Ectodermal cell (in vitro differentiated cells): Measurements from ENCODE around the gene TNRC6A.
"Not testable (repeated sequence)": the region's sequence is repeated elsewhere in the genome, so short reads cannot be mapped to it uniquely, and the experiment has no call there.

Source experiments
- H3K27ac ChIP-seq: 2 replicates; pipeline ENCODE4 v1.7.0; 2013; ENCODE audit warnings: mild to moderate bottlenecking, low read depth, low read length; ENCODE audit not compliant: insufficient read depth, poor library complexity, severe bottlenecking
- H3K27me3 ChIP-seq: 2 replicates; pipeline ENCODE4 v1.7.0; 2013; ENCODE audit warnings: mild to moderate bottlenecking, low read length; ENCODE audit not compliant: insufficient read depth, control insufficient read depth, poor library complexity, severe bottlenecking
- H3K36me3 ChIP-seq: one replicate; pipeline ENCODE4 v1.7.0; 2013; ENCODE audit warnings: low read length; ENCODE audit not compliant: control insufficient read depth, insufficient read depth
- H3K4me1 ChIP-seq: one replicate; pipeline ENCODE4 v1.7.0; 2013; ENCODE audit warnings: low read length; ENCODE audit not compliant: control insufficient read depth, insufficient read depth
- H3K4me3 ChIP-seq: 2 replicates; pipeline ENCODE4 v1.7.0; 2013; ENCODE audit warnings: low read depth, low read length, control low read depth; ENCODE audit not compliant: insufficient read depth
- H3K9me3 ChIP-seq: 2 replicates; pipeline ENCODE4 v1.7.0; 2013; ENCODE audit warnings: mild to moderate bottlenecking, low read length, moderate library complexity; ENCODE audit not compliant: control insufficient read depth
- WGBS, 2 experiments: methylation state at CpG; one replicate each; pipeline ENCODE4 v1.1.7; 2013; ENCODE audit warnings: missing lambda C conversion rate in 2 of 2; 5-methylcytosine and 5-hydroxymethylcytosine counted together

TNRC6A gene

GRCh38 chr16:24838554-24839266 lies 109.3 kb downstream of the TNRC6A start:
- no peaks in the 10 kb centered on the region for H3K9me3 ChIP-seq
- no peak overlapping the region for H3K27ac ChIP-seq
- no peaks in the 10 kb centered on the region for H3K27me3 ChIP-seq
- H3K36me3 ChIP-seq, result no peaks in the 10 kb centered on the region
- WGBS, 2 experiments, result 87 to 91% methylated on average over 5 of the region's 5 CpGs
- H3K4me1 ChIP-seq, result no peaks in the 10 kb centered on the region
- no peak overlapping the region for H3K4me3 ChIP-seq

- Histone ChIP-seq H3K27ac (no peak overlapping the region), H3K4me3 (no peak overlapping the region), H3K9me3 (no peaks in the 10 kb centered on the region), H3K27me3 (no peaks in the 10 kb centered on the region), H3K36me3 (no peaks in the 10 kb centered on the region), H3K4me1 (no peaks in the 10 kb centered on the region)
- WGBS, 2 experiments, result 95 to 96% methylated on average over 7 of the region's 7 CpGs
Measured at GRCh38 chr16:24839347-24839972, 110.0 kb downstream of the TNRC6A start.

- Histone ChIP-seq H3K27ac (no peak overlapping the region), H3K4me3 (no peak overlapping the region), H3K36me3 (no peaks in the 10 kb centered on the region), H3K9me3 (no peaks in the 10 kb centered on the region), H3K4me1 (no peaks in the 10 kb centered on the region), H3K27me3 (no peaks in the 10 kb centered on the region)
Measured at GRCh38 chr16:24841291-24841690, 111.8 kb downstream of the TNRC6A start.

- no peaks in the 10 kb centered on the region for H3K9me3 ChIP-seq
- H3K27ac ChIP-seq, result no peak overlapping the region
Measured at GRCh38 chr16:24844101-24845030, 114.9 kb downstream of the TNRC6A start.

GRCh38 chr16:24845031-24845365 lies 115.5 kb downstream of the TNRC6A start:
- not testable (repeated sequence) for H3K27me3 ChIP-seq, H3K27ac ChIP-seq, H3K9me3 ChIP-seq

More at GRCh38 chr16:24844101-24845030, 114.9 kb downstream of the TNRC6A start:
- no peaks in the 10 kb centered on the region for H3K4me1 ChIP-seq
- H3K27me3 ChIP-seq, result no peaks in the 10 kb centered on the region
- 91 to 92% methylated on average over 17 of the region's 17 CpGs for WGBS, 2 experiments
- no peaks in the 10 kb centered on the region for H3K36me3 ChIP-seq
- H3K4me3 ChIP-seq, result no peak overlapping the region

GRCh38 chr16:24845726-24846547 lies 116.5 kb downstream of the TNRC6A start, which contains the start of gene SLC5A11:
Gene SLC5A11, plus strand, starts transcription at chr16:24845963. Its CDS starts 12,681 bp downstream, at chr16:24858644.
- Histone ChIP-seq H3K4me3 (no peak within 1 kb of the TSS), H3K4me1 (no peaks in the 10 kb centered on the region), H3K36me3 (no peaks in the 10 kb centered on the region), H3K9me3 (no peaks in the 10 kb centered on the region), H3K27ac (no peak within 1 kb of the TSS), H3K27me3 (no peaks in the 10 kb centered on the region)
- WGBS, 2 experiments, result 87 to 88% methylated on average over 20 to 21 of the region's 21 CpGs

More at GRCh38 chr16:24845031-24845365, 115.5 kb downstream of the TNRC6A start:
- not testable (repeated sequence) for H3K4me3 ChIP-seq, H3K4me1 ChIP-seq, H3K36me3 ChIP-seq
- WGBS, 2 experiments, result 95 to 96% methylated on average over 2 of the region's 2 CpGs

- no peak overlapping the region for H3K4me3 ChIP-seq
- 87 to 89% methylated on average over 8 of the region's 8 CpGs for WGBS, 2 experiments
- no peaks in the 10 kb centered on the region for H3K27me3 ChIP-seq
- H3K4me1 ChIP-seq, result no peaks in the 10 kb centered on the region
- H3K27ac ChIP-seq, result no peak overlapping the region
- H3K9me3 ChIP-seq, result no peaks in the 10 kb centered on the region
- no peaks in the 10 kb centered on the region for H3K36me3 ChIP-seq
Measured at GRCh38 chr16:24846548-24847357, 117.3 kb downstream of the TNRC6A start.

GRCh38 chr16:24847358-24847664 lies 117.9 kb downstream of the TNRC6A start:
- Histone ChIP-seq H3K4me1 (no peaks in the 10 kb centered on the region), H3K36me3 (no peaks in the 10 kb centered on the region), H3K27me3 (no peaks in the 10 kb centered on the region), H3K9me3 (no peaks in the 10 kb centered on the region), H3K27ac (no peak overlapping the region), H3K4me3 (no peak overlapping the region)
- WGBS, 2 experiments, result 86 to 90% methylated on average over 3 of the region's 3 CpGs

GRCh38 chr16:24848065-24848464 lies 118.6 kb downstream of the TNRC6A start:
- H3K27ac ChIP-seq, result no peak overlapping the region
- no peaks in the 10 kb centered on the region for H3K9me3 ChIP-seq
- no peaks in the 10 kb centered on the region for H3K36me3 ChIP-seq
- 85 to 86% methylated on average over 5 of the region's 5 CpGs for WGBS, 2 experiments
- no peaks in the 10 kb centered on the region for H3K4me1 ChIP-seq
- no peak overlapping the region for H3K4me3 ChIP-seq
- H3K27me3 ChIP-seq, result no peaks in the 10 kb centered on the region
